ENCODE measurements around the gene KRTAP10-3. TPM values are rescaled to one million over a fixed set of nuclear protein-coding genes. Genes with fewer than 3 reads are reported as not detected.

The KRTAP10-3 gene
- total RNA-seq, 1 experiment from 2014 or later = not detected

DNA sequence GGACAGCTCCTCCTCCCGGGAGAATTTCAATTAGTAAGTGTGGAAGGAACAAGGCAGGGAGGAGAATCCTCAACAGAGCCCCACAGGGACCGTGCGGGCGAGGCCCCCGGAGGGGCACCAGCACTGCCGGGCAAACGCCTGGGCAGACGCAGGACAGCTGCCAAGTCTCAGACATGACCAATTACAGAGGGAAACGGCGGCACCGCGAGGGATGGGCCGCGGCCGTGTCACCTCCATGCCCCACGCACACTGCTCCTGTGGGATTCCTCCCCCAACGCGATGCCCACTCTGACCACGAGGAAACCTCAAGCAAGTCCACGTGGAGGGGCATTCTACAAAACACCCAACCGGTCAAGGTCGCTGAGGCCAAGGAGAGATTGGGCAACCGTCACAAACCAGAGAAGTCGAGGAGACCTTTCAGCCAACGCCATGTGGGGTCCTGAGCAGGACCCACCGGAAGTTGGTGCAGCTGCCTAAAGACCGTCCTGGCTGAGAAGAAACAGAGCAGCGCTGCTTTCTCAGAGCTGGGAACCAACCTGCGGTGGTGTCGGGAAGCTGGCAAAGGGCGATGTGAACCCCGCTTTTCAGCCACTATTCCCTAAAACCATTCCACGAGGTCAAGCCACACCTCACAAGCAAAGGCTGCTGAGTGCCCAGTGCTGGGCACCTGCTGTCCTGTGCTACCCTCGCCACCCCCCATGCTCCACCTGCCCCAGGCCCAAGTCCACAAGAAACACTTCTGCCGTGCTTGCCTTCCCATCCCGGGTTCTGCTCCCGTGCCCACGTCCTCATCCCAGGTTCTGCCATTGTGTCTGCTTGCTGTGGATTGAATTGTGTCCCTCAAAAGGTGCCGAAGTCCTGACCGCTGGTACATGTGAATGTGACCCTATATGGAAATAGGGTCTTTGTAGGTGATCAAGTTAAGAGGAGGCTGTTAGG is 13.5 kb upstream of the KRTAP10-3 start:
- Histone ChIP-seq H3K9me3 (ENCODE audit: low read length) (peaks cover 5% of the 10 kb centered on the region; the same call in 1 of the 2 replicates), H3K4me1 (ENCODE audit: insufficient read depth, low read length) (peaks cover 6% of the 10 kb centered on the region), H3K27ac (ENCODE audit: low read length) (no peak overlapping the region), H3K27me3 (ENCODE audit: low read length) (no peaks in the 10 kb centered on the region), H3K36me3 (ENCODE audit: low read depth, low read length) (no peaks in the 10 kb centered on the region), H2AFZ (ENCODE audit: low read length) (no peak overlapping the region), H3K4me2 (ENCODE audit: low read length) (no peak overlapping the region), H3K9me2 (replicated peaks; ENCODE audit: low read length) (no peaks in the 10 kb centered on the region), H4K20me1 (ENCODE audit: low read length) (no peaks in the 10 kb centered on the region), H3K4me3 (ENCODE audit: low read length) (no peak overlapping the region), H3K79me2 (ENCODE audit: low read length) (no peaks in the 10 kb centered on the region), H3K9ac (ENCODE audit: low read length) (no peak overlapping the region), H3F3A (ENCODE audit: low read length, unreplicated experiment) (no peaks in the 10 kb centered on the region)
- ATAC-seq (no peak), DNase-seq (no peak)
- POLR2A ChIA-PET (ENCODE audit: unreplicated experiment) = no interaction called here
- no TSS peak for BruUV-seq (replicated peaks)
- CTCF ChIA-PET = no interaction called here
- intact Hi-C loops (cut with micrococcal nuclease) = no loop called here
- TF ChIP-seq EZH2phosphoT487 (IDR thresholded peaks at IDR 0.05; ENCODE audit: borderline replicate concordance, low read length) = no peak
- TF ChIP-seq, protein P1, sequence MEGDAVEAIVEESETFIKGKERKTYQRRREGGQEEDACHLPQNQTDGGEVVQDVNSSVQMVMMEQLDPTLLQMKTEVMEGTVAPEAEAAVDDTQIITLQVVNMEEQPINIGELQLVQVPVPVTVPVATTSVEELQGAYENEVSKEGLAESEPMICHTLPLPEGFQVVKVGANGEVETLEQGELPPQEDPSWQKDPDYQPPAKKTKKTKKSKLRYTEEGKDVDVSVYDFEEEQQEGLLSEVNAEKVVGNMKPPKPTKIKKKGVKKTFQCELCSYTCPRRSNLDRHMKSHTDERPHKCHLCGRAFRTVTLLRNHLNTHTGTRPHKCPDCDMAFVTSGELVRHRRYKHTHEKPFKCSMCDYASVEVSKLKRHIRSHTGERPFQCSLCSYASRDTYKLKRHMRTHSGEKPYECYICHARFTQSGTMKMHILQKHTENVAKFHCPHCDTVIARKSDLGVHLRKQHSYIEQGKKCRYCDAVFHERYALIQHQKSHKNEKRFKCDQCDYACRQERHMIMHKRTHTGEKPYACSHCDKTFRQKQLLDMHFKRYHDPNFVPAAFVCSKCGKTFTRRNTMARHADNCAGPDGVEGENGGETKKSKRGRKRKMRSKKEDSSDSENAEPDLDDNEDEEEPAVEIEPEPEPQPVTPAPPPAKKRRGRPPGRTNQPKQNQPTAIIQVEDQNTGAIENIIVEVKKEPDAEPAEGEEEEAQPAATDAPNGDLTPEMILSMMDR (conservative IDR thresholded peaks at IDR 0.05; ENCODE audit: low read depth, low read length) = no peak
- no peak for TF ChIP-seq EZH2 (IDR thresholded peaks at IDR 0.05; ENCODE audit: low read length, unreplicated experiment)

DNA sequence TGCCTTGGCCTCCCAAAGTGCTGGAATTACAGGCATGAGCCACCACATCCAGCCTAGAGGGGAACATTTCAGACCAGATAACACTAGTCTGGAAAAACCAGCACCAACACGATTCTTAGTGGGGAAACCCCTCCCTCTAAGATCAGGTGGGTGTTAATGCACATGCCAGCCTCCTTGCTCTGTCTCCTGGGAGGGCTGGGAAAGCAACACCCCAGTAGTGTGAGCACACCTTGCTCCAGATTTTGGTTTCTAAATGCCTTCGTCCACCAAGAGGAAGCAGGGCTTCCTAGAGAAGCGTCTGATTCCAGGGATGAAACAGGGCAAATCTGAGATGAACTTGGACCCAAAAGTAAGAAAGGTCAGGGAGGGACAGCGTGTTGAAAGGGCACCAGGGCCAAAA is 12.7 kb upstream of the KRTAP10-3 start:
- BruUV-seq (replicated peaks) = no TSS peak
- Histone ChIP-seq H3K9me3 (ENCODE audit: low read length) (peaks cover 5% of the 10 kb centered on the region; the same call in 1 of the 2 replicates), H3K4me1 (ENCODE audit: insufficient read depth, low read length) (peaks cover 6% of the 10 kb centered on the region), H3K27me3 (ENCODE audit: low read length) (no peaks in the 10 kb centered on the region), H3K4me2 (ENCODE audit: low read length) (no peak overlapping the region), H3K36me3 (ENCODE audit: low read depth, low read length) (no peaks in the 10 kb centered on the region), H3K9ac (ENCODE audit: low read length) (no peak overlapping the region), H3K27ac (ENCODE audit: low read length) (no peak overlapping the region), H4K20me1 (ENCODE audit: low read length) (no peaks in the 10 kb centered on the region), H3K4me3 (ENCODE audit: low read length) (no peak overlapping the region), H2AFZ (ENCODE audit: low read length) (no peak overlapping the region), H3K9me2 (replicated peaks; ENCODE audit: low read length) (no peaks in the 10 kb centered on the region), H3F3A (ENCODE audit: low read length, unreplicated experiment) (no peaks in the 10 kb centered on the region), H3K79me2 (ENCODE audit: low read length) (no peaks in the 10 kb centered on the region)
- ChIA-PET CTCF (no interaction called here), POLR2A (ENCODE audit: unreplicated experiment) (no interaction called here)
- intact Hi-C loops (cut with micrococcal nuclease) = no loop called here
- no peak for DNase-seq
- no peak for ATAC-seq
- TF ChIP-seq EZH2phosphoT487 (IDR thresholded peaks at IDR 0.05; ENCODE audit: borderline replicate concordance, low read length) (no peak), EZH2 (IDR thresholded peaks at IDR 0.05; ENCODE audit: low read length, unreplicated experiment) (no peak)
- TF ChIP-seq, protein P1 (conservative IDR thresholded peaks at IDR 0.05; ENCODE audit: low read depth, low read length) = no peak

All from PC-3 (cell line).